GM19438 (cell line): ENCODE measurements around the gene ABAT.

Experiments used
- ATAC-seq: cut with Tn5 transposase; IDR thresholded peaks from one replicate; pipeline ENCODE4 v1.9.1; 2021; ENCODE audit warnings: low read depth; ENCODE audit not compliant: unreplicated experiment

Gene ABAT

GRCh38 chr16:8674413-8675022 lies at the start of gene ABAT:
Gene ABAT (plus strand): TSS chr16:8674617. CDS start chr16:8735740, 61,123 bp downstream.
- ATAC-seq, result peak; percentile 100

- ATAC-seq, result no peak
Measured at GRCh38 chr16:8625491-8626087, 48.8 kb upstream of the ABAT start.

GRCh38 chr16:8626946-8627345 lies 47.5 kb upstream of the ABAT start:
- no peak for ATAC-seq

- no peak for ATAC-seq
Measured at GRCh38 chr16:8627456-8627855, 47.0 kb upstream of the ABAT start.

GRCh38 chr16:8628981-8629725 lies 45.3 kb upstream of the ABAT start:
- no peak for ATAC-seq

GRCh38 chr16:8630255-8630953 lies 44.0 kb upstream of the ABAT start:
- ATAC-seq, result no peak

- no peak for ATAC-seq
Measured at GRCh38 chr16:8631373-8631772, 43.0 kb upstream of the ABAT start.

GRCh38 chr16:8631818-8632465 lies 42.5 kb upstream of the ABAT start:
- ATAC-seq, result no peak

- ATAC-seq, result no peak
Measured at GRCh38 chr16:8632675-8633182, 41.7 kb upstream of the ABAT start.

- no peak for ATAC-seq
Measured at GRCh38 chr16:8634991-8635736, 39.3 kb upstream of the ABAT start.

GRCh38 chr16:8639694-8640093 lies 34.7 kb upstream of the ABAT start:
- ATAC-seq, result no peak

- no peak for ATAC-seq
Measured at GRCh38 chr16:8641671-8642070, 32.7 kb upstream of the ABAT start.

GRCh38 chr16:8642146-8642545 lies 32.3 kb upstream of the ABAT start:
- no peak for ATAC-seq

- no peak for ATAC-seq
Measured at GRCh38 chr16:8644211-8645140, 29.9 kb upstream of the ABAT start.

- no peak for ATAC-seq
Measured at GRCh38 chr16:8645141-8645521, 29.3 kb upstream of the ABAT start.

GRCh38 chr16:8645831-8646230 lies 28.6 kb upstream of the ABAT start:
- ATAC-seq, result no peak

GRCh38 chr16:8646326-8647053 lies 27.9 kb upstream of the ABAT start:
- no peak for ATAC-seq

GRCh38 chr16:8647721-8648318 lies 26.6 kb upstream of the ABAT start:
- no peak for ATAC-seq
